ENCODE results near the gene ALOX15B. TPM values are rescaled to one million over a fixed set of nuclear protein-coding genes. Genes with fewer than 3 reads are reported as not detected.

The ALOX15B gene
- total and polyA plus RNA-seq, 2 donors (not counting 1 experiment from before 2014, with no cell fraction given), result not detected

DNA sequence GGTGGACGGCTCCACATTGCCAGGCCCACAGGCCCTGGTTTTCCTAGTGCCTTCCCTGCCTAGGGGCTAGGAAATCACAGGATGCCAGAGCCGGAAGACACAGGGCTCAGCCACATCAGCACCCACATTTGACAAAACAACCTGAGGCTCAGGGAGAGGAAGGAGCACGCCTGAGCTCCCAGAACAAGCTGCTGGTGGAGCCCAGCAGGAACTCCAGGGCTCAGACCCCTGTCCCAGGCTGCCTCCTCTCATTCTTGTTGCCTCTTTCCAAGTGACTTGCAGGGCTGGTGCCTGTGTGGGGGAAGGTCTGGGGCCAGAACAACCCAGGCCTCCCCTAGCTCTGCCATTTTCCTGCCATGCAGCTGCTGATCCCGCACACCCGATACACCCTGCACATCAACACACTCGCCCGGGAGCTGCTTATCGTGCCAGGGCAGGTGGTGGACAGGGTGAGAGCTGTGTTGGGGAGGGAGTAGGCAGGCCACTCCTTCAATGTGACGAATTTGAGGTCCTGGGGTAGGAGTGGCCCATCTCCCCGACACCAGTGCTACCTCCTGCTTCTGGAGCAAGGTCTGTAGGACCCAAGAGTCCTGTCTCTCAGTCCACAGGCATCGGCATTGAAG lies 7.6 kb downstream of the ALOX15B start:
- Histone ChIP-seq H3K9me3 (ENCODE audit: control insufficient read depth, insufficient read depth, low read depth, low read length) (no peaks in the 10 kb centered on the region), H3K9ac (ENCODE audit: insufficient read depth, low read length) (no peak overlapping the region), H3K27me3 (ENCODE audit: control insufficient read depth, insufficient read depth, low read length) (peaks cover 2% of the 10 kb centered on the region), H2AFZ (ENCODE audit: low read length) (no peak overlapping the region), H3K4me3 (replicated peaks in 1 of 4; ENCODE audit: control extremely low read depth in 1 of 4, insufficient read depth in 1 of 4, low read depth in 3 of 4, low read length in 4 of 4) (no peak overlapping the region), H3K4me1 (ENCODE audit: control insufficient read depth, extremely low read depth, insufficient read depth, low read length) (no peaks in the 10 kb centered on the region), H3K79me2 (ENCODE audit: control insufficient read depth, insufficient read depth, low read length) (no peaks in the 10 kb centered on the region), H4K20me1 (ENCODE audit: control insufficient read depth, extremely low read depth, insufficient read depth, low read length) (no peaks in the 10 kb centered on the region), H3K4me2 (ENCODE audit: extremely low read depth, insufficient read depth, low read length) (no peak overlapping the region), H3K27ac (ENCODE audit: insufficient read depth, low read length) (no peak overlapping the region), H3K36me3 (ENCODE audit: control insufficient read depth, insufficient read depth, low read length) (no peaks in the 10 kb centered on the region)
- TF ChIP-seq, protein P1, sequence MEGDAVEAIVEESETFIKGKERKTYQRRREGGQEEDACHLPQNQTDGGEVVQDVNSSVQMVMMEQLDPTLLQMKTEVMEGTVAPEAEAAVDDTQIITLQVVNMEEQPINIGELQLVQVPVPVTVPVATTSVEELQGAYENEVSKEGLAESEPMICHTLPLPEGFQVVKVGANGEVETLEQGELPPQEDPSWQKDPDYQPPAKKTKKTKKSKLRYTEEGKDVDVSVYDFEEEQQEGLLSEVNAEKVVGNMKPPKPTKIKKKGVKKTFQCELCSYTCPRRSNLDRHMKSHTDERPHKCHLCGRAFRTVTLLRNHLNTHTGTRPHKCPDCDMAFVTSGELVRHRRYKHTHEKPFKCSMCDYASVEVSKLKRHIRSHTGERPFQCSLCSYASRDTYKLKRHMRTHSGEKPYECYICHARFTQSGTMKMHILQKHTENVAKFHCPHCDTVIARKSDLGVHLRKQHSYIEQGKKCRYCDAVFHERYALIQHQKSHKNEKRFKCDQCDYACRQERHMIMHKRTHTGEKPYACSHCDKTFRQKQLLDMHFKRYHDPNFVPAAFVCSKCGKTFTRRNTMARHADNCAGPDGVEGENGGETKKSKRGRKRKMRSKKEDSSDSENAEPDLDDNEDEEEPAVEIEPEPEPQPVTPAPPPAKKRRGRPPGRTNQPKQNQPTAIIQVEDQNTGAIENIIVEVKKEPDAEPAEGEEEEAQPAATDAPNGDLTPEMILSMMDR (conservative IDR thresholded peaks at IDR 0.05 in 1 of 2, IDR thresholded peaks at IDR 0.05 in 1 of 2; ENCODE audit: low read depth in 1 of 2, low read length in 2 of 2), result no peak
- TF ChIP-seq EZH2 (IDR thresholded peaks at IDR 0.05; ENCODE audit: low read length, missing control alignments), result no peak
- no peak for DNase-seq (ENCODE audit: low read depth in 2 of 2)

DNA sequence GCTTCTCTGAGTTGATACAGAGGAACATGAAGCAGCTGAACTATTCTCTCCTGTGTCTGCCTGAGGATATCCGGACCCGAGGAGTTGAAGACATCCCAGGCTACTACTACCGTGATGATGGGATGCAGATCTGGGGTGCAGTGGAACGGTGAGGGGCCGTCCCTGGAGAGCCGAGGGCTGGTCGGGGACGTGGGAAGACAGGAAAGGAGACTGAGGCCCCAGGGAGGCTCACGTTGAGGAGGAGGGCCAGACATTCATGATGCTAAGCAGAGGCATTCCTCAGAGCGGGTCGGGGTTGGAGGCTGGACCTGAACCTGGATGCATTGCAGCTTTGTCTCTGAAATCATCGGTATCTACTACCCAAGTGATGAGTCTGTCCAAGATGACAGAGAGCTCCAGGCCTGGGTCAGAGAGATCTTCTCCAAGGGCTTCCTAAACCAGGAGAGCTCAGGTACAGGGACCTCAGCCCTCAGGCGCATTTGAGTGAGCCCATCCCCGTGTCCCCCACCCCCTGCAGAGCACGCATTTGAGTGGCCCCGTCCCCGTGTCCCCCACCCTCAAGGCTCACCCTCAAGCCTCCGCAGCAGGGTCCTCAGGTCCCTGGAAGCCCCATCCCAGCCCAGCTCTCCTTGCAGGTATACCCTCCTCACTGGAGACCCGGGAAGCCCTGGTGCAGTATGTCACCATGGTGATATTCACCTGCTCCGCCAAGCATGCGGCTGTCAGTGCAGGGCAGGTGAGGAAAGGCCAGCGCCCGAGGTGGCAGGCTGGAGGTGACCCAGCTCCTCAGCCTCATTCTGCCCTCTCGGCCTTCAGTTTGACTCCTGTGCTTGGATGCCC lies 8.3 kb downstream of the ALOX15B start:
- no peak overlapping the region for H3K9ac ChIP-seq (ENCODE audit: insufficient read depth, low read length)
- TF ChIP-seq, protein P1 (conservative IDR thresholded peaks at IDR 0.05 in 1 of 2, IDR thresholded peaks at IDR 0.05 in 1 of 2; ENCODE audit: low read depth in 1 of 2, low read length in 2 of 2), result no peak
- no peak for TF ChIP-seq EZH2 (IDR thresholded peaks at IDR 0.05; ENCODE audit: low read length, missing control alignments)
- no peaks in the 10 kb centered on the region for H3K4me1 ChIP-seq (ENCODE audit: control insufficient read depth, extremely low read depth, insufficient read depth, low read length)
- no peaks in the 10 kb centered on the region for H3K9me3 ChIP-seq (ENCODE audit: control insufficient read depth, insufficient read depth, low read depth, low read length)
- no peak overlapping the region for H2AFZ ChIP-seq (ENCODE audit: low read length)
- no peak overlapping the region for H3K4me2 ChIP-seq (ENCODE audit: extremely low read depth, insufficient read depth, low read length)
- no peak for DNase-seq (ENCODE audit: low read depth in 2 of 2)
- no peak overlapping the region for H3K27ac ChIP-seq (ENCODE audit: insufficient read depth, low read length)
- no peaks in the 10 kb centered on the region for H3K36me3 ChIP-seq (ENCODE audit: control insufficient read depth, insufficient read depth, low read length)
- peaks cover 6% of the 10 kb centered on the region for H3K27me3 ChIP-seq (ENCODE audit: control insufficient read depth, insufficient read depth, low read length)
- no peak overlapping the region for H3K4me3 ChIP-seq (replicated peaks in 1 of 4; ENCODE audit: control extremely low read depth in 1 of 4, insufficient read depth in 1 of 4, low read depth in 3 of 4, low read length in 4 of 4)
- no peaks in the 10 kb centered on the region for H3K79me2 ChIP-seq (ENCODE audit: control insufficient read depth, insufficient read depth, low read length)
- no peaks in the 10 kb centered on the region for H4K20me1 ChIP-seq (ENCODE audit: control insufficient read depth, extremely low read depth, insufficient read depth, low read length)

DNA sequence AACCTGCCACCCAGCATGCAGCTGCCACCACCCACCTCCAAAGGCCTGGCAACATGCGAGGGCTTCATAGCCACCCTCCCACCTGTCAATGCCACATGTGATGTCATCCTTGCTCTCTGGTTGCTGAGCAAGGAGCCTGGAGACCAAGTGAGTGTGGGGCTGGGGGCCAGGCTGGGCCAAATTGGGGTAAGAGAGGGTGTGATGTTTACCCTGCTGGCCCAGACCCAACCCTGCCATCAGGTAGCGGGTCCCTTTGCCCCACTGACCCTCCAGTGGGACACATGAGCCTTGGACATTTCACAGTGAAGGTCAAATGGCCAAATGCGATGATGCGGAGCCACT lies 8.9 kb downstream of the ALOX15B start:
- Histone ChIP-seq H3K9ac (ENCODE audit: insufficient read depth, low read length) (no peak overlapping the region), H3K4me3 (replicated peaks in 1 of 4; ENCODE audit: control extremely low read depth in 1 of 4, insufficient read depth in 1 of 4, low read depth in 3 of 4, low read length in 4 of 4) (no peak overlapping the region), H3K27ac (ENCODE audit: insufficient read depth, low read length) (no peak overlapping the region), H3K36me3 (ENCODE audit: control insufficient read depth, insufficient read depth, low read length) (no peaks in the 10 kb centered on the region), H2AFZ (ENCODE audit: low read length) (no peak overlapping the region), H3K79me2 (ENCODE audit: control insufficient read depth, insufficient read depth, low read length) (no peaks in the 10 kb centered on the region), H3K27me3 (ENCODE audit: control insufficient read depth, insufficient read depth, low read length) (peaks cover 6% of the 10 kb centered on the region), H3K4me1 (ENCODE audit: control insufficient read depth, extremely low read depth, insufficient read depth, low read length) (no peaks in the 10 kb centered on the region), H3K9me3 (ENCODE audit: control insufficient read depth, insufficient read depth, low read depth, low read length) (no peaks in the 10 kb centered on the region), H3K4me2 (ENCODE audit: extremely low read depth, insufficient read depth, low read length) (no peak overlapping the region), H4K20me1 (ENCODE audit: control insufficient read depth, extremely low read depth, insufficient read depth, low read length) (no peaks in the 10 kb centered on the region)
- no peak for TF ChIP-seq EZH2 (IDR thresholded peaks at IDR 0.05; ENCODE audit: low read length, missing control alignments)
- TF ChIP-seq, protein P1 (conservative IDR thresholded peaks at IDR 0.05 in 1 of 2, IDR thresholded peaks at IDR 0.05 in 1 of 2; ENCODE audit: low read depth in 1 of 2, low read length in 2 of 2), result no peak
- DNase-seq (ENCODE audit: low read depth in 2 of 2), result no peak
